RWPE1 (cell line): ENCODE measurements around the gene KHSRP.

ENCODE experiments used
- CTCF ChIA-PET: fragments of 350-600 bp; sonication (Branson Sonifier 250); formaldehyde crosslinking; extraction: SDS; loops from one replicate; lab custom pipeline; 2021; lab: Yijun Ruan, JAX
- POLR2A ChIA-PET: fragments of 400-600 bp; formaldehyde crosslinking; extraction: SDS; loops from one replicate; lab custom pipeline; 2020; ENCODE audit warnings: antibody characterized with exemption; ENCODE audit not compliant: low non-redundant PET; lab: Yijun Ruan, JAX
- DNase-seq: peaks from one replicate; pipeline ENCODE4 v3.0.0; 2012; ENCODE audit warnings: low spot score
- H3K27ac ChIP-seq: fragments of 450-650 bp; 2 replicates; pipeline ENCODE4 v1.5.1; 2017
- TF ChIP-seq, protein P1 (sequence below): fragments of 450-650 bp; conservative IDR thresholded peaks from 2 replicates; pipeline ENCODE4 v1.5.1; 2017; ENCODE audit warnings: low read depth, mild to moderate bottlenecking

The KHSRP gene

DNA sequence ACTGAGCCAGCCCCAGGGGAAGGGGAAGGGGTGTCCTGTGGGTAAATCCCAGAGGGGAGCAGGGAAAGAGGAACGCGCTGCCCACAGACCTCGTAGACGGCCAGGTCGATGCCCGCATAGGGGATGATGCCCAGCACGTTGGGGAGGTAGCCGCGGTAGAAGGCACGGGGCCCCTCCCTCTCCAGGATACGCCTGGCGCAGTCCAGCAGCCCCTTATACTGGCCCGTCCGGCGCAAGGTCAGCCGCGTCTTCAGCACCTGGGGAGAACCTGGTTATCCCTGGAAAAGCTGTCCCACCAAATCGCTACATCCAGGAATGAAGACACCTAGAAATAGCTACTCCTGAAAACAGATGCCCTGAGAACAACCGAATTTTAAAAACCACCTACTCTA, 27.6 kb upstream of the KHSRP start:
- no peak for DNase-seq
- ChIA-PET CTCF (no interaction called here), POLR2A (no interaction called here)
- TF ChIP-seq, protein P1, sequence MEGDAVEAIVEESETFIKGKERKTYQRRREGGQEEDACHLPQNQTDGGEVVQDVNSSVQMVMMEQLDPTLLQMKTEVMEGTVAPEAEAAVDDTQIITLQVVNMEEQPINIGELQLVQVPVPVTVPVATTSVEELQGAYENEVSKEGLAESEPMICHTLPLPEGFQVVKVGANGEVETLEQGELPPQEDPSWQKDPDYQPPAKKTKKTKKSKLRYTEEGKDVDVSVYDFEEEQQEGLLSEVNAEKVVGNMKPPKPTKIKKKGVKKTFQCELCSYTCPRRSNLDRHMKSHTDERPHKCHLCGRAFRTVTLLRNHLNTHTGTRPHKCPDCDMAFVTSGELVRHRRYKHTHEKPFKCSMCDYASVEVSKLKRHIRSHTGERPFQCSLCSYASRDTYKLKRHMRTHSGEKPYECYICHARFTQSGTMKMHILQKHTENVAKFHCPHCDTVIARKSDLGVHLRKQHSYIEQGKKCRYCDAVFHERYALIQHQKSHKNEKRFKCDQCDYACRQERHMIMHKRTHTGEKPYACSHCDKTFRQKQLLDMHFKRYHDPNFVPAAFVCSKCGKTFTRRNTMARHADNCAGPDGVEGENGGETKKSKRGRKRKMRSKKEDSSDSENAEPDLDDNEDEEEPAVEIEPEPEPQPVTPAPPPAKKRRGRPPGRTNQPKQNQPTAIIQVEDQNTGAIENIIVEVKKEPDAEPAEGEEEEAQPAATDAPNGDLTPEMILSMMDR: no peak
- H3K27ac ChIP-seq: no peak overlapping the region

DNA sequence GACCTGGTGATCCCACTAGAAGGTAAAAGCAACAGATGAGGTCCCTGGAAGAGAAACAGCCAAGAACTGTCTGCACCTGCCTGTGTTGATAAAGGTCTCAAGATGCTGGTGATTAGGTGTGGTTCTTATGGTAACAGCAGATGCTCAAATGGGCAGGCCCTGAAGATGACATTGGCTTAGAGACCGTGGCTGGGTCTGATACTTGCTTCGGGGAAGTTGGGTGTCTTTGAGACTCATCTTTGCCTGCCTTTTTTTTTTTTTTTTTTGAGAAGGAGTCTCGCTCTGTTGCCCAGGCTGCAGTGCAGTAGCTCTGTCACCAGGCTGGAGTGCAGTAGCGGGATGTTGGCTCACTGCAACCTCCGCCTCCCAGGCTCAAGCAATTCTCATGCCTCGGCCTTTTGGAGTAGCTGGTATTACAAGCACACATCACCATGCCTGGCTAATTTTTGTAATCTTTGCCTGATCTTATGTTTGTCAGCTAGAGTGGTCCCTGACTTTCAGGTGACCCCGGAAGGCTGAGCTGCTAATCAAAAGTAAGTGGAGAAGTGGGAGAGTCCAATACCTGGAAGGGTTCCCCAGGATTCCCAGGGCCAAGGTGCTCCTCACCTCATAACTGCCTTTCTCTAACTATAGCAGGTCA, 27.1 kb upstream of the KHSRP start:
- H3K27ac ChIP-seq: no peak overlapping the region
- POLR2A ChIA-PET: no interaction called here
- CTCF ChIA-PET: no interaction called here
- DNase-seq: no peak
- TF ChIP-seq, protein P1: no peak

- ChIA-PET POLR2A (no interaction called here), CTCF (no interaction called here)
These were observed 25.6 kb upstream of the KHSRP start for GRCh38 chr19:6450166-6450565.

GRCh38 chr19:6448045-6448444, 23.4 kb upstream of the KHSRP start:
- ChIA-PET POLR2A (no interaction called here), CTCF (no interaction called here)
- H3K27ac ChIP-seq: no peak overlapping the region
- no peak for DNase-seq
- TF ChIP-seq, protein P1: no peak

More at GRCh38 chr19:6450166-6450565, 25.6 kb upstream of the KHSRP start:
- no peak overlapping the region for H3K27ac ChIP-seq
- DNase-seq: no peak
- TF ChIP-seq, protein P1: no peak

DNA sequence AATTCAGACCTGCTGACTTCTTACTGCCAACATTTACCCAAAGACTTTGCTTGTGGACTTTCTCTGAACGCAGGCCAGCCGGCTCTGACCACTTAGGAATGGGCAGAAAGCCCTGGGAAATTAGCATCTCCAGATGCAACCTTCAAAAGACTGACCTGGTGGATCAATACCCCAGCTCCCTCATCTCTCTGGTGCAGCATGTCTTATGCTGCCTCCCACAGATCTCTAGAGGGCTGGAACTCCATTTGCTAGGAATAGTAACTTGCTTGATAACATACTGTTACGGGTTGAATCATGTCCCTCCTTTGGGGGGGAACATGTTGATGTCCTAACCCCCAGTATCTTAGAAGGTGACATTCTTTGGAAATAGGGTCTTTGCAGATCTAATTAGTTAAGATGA, 21.8 kb upstream of the KHSRP start:
- H3K27ac ChIP-seq: no peak overlapping the region
- TF ChIP-seq, protein P1: no peak
- ChIA-PET CTCF (no interaction called here), POLR2A (no interaction called here)
- no peak for DNase-seq

DNA sequence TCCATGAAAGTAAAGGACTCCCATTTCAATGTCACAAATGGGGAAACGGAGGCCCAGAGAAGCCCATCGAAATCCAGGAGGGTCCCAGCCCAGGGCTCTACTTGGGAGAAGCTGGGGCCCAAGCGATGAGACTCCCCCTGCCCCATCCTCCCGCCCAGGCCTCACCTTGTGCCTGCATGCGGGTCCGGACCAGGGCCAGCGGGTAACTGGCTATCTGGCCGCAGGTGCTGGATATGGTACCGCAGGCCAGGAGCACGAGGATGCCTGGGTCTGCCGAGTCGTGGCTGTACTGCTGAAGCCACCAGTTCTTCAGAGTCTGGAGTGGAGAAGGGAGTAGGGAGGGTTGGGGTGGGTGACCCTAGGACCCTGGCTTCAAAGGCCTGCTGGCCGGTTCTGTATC, 19.4 kb upstream of the KHSRP start:
- CTCF ChIA-PET: no interaction called here
- H3K27ac ChIP-seq: no peak overlapping the region
- POLR2A ChIA-PET: no interaction called here
- no peak for DNase-seq
- TF ChIP-seq, protein P1: no peak
